Endothelial cell of umbilical vein (primary cell): ENCODE results near the gene PLCG2. TPM values are rescaled to one million over a fixed set of nuclear protein-coding genes. Genes with fewer than 3 reads are reported as not detected.

ENCODE experiments used
- BruUV-seq: library from RNA; stranded (reverse); fragments of 400-500 nt; replicated peaks from 2 replicates; lab custom pipeline; 2021; lab: Mats Ljungman, UMichigan
- CTCF ChIA-PET: fragments of 300-600, 350-600 bp; sonication (Branson Sonifier 250); formaldehyde crosslinking; loops from one replicate; lab custom pipeline; 2021; ENCODE audit warnings: antibody characterized with exemption, inconsistent platforms; lab: Charles Lee
- POLR2A ChIA-PET: fragments of 300-600, 350-600 bp; sonication (Branson Sonifier 250); formaldehyde crosslinking; loops from one replicate; lab custom pipeline; 2021; ENCODE audit warnings: antibody characterized with exemption, inconsistent platforms; lab: Charles Lee
- DNase-seq: peaks from one replicate; pipeline ENCODE4 v3.0.0-alpha.2; 2011; ENCODE audit warnings: low read depth, low spot score
- FAIRE-seq: peaks from 2 replicates; lab custom pipeline; 2011; peaks lifted over from hg19 to GRCh38; lab: Jason Lieb, UNC
- H2AFZ ChIP-seq: 2 replicates; pipeline ENCODE4 v1.6.0; 2012; ENCODE audit warnings: low read depth, low read length, control low read depth, inconsistent platforms
- H3K27ac ChIP-seq: 2 replicates; pipeline ENCODE4 v1.5.1; 2011; ENCODE audit warnings: low read depth, mild to moderate bottlenecking, control low read depth, low read length, moderate library complexity; ENCODE audit not compliant: insufficient read depth
- H3K27me3 ChIP-seq, 2 experiments: 2 replicates each; pipeline versions ENCODE4 v1.6.0 to v1.6.1; 2011; ENCODE audit warnings: low read length in 2 of 2, mixed read lengths in 1 of 2; ENCODE audit not compliant: control insufficient read depth in 2 of 2, insufficient read depth in 2 of 2
- H3K36me3 ChIP-seq, 2 experiments: 2 replicates in 1 of 2; 3 replicates in 1 of 2; pipeline ENCODE4 v1.5.1; 2011; ENCODE audit warnings: low read length in 2 of 2, mild to moderate bottlenecking in 1 of 2, moderate library complexity in 1 of 2; ENCODE audit not compliant: control insufficient read depth in 2 of 2, insufficient read depth in 2 of 2; ENCODE audit errors: extremely low read depth in 1 of 2
- H3K4me1 ChIP-seq: 3 replicates; pipeline ENCODE4 v1.5.1; 2011; ENCODE audit warnings: mild to moderate bottlenecking, low read length; ENCODE audit not compliant: control insufficient read depth, insufficient read depth; ENCODE audit errors: extremely low read depth
- H3K4me2 ChIP-seq: 2 replicates; pipeline ENCODE4 v1.6.1; 2011; ENCODE audit warnings: low read length, control low read depth, mixed read lengths; ENCODE audit not compliant: insufficient read depth
- H3K4me3 ChIP-seq, 3 experiments: fragments of 200-600 bp in 1 of 3; sonication (generic), shearing (Covaris generic) in 1 of 3; replicated peaks in 1 of 3; 2 replicates each; pipeline ENCODE4 v1.5.1; 2011 to 2016; ENCODE audit warnings: control low read depth in 3 of 3, low read length in 3 of 3, mild to moderate bottlenecking in 2 of 3, inconsistent platforms in 1 of 3, low read depth in 1 of 3, moderate library complexity in 1 of 3; ENCODE audit not compliant: insufficient read depth in 1 of 3
- H3K79me2 ChIP-seq: 2 replicates; pipeline ENCODE4 v1.6.0; 2012; ENCODE audit warnings: low read length, inconsistent platforms; ENCODE audit not compliant: control insufficient read depth, insufficient read depth
- H3K9ac ChIP-seq: replicated peaks from 2 replicates; pipeline ENCODE3; 2011; ENCODE audit warnings: low read length, control low read depth; ENCODE audit not compliant: insufficient read depth; ENCODE audit errors: extremely low read depth
- H3K9me1 ChIP-seq: replicated peaks from 3 replicates; pipeline ENCODE4 v1.6.0; 2011; ENCODE audit warnings: mild to moderate bottlenecking, low read length; ENCODE audit not compliant: control insufficient read depth, insufficient read depth; ENCODE audit errors: extremely low read depth
- H3K9me3 ChIP-seq: replicated peaks from 2 replicates; pipeline ENCODE4 v1.5.1; 2012; ENCODE audit warnings: low read length, inconsistent platforms; ENCODE audit not compliant: control insufficient read depth, insufficient read depth
- H4K20me1 ChIP-seq: replicated peaks from 2 replicates; pipeline ENCODE3; 2011; ENCODE audit warnings: mild to moderate bottlenecking, low read length; ENCODE audit not compliant: control insufficient read depth, insufficient read depth; ENCODE audit errors: extremely low read depth
- EZH2 ChIP-seq: IDR thresholded peaks from 2 replicates; pipeline ENCODE4 v1.6.1; 2012; ENCODE audit warnings: borderline replicate concordance, low read depth, mild to moderate bottlenecking, moderate library complexity, low read length, inconsistent platforms; ENCODE audit not compliant: severe bottlenecking
- FOS ChIP-seq: IDR thresholded peaks from 2 replicates; pipeline ENCODE4 v1.6.1; 2011; ENCODE audit warnings: mild to moderate bottlenecking, low read length, moderate library complexity, borderline replicate concordance; ENCODE audit not compliant: insufficient read depth
- GATA2 ChIP-seq: IDR thresholded peaks from 2 replicates; pipeline ENCODE4 v1.7.0; 2011; ENCODE audit warnings: low read depth, mild to moderate bottlenecking, moderate library complexity, mixed read lengths, low read length; ENCODE audit not compliant: insufficient read length, insufficient read depth
- JUN ChIP-seq: IDR thresholded peaks from 2 replicates; pipeline ENCODE4 v1.6.1; 2011; ENCODE audit warnings: borderline replicate concordance, low read depth; ENCODE audit not compliant: insufficient read length, insufficient read depth
- MYC ChIP-seq: IDR thresholded peaks from one replicate; pipeline ENCODE4 v1.6.1; 2011; ENCODE audit warnings: mild to moderate bottlenecking, low read depth, low read length
- POLR2AphosphoS5 ChIP-seq: IDR thresholded peaks from 2 replicates; pipeline ENCODE4 v1.6.1; 2012; ENCODE audit warnings: low read depth, mild to moderate bottlenecking, control low read depth, low read length, moderate library complexity; ENCODE audit not compliant: insufficient read depth
- dilution Hi-C: fragments of 300-500 bp; cut with MboI; formaldehyde crosslinking; loops from one replicate; pipeline ENCODE4 v1.15.0; 2019; ENCODE audit warnings: low sequenced_read_pairs; ENCODE audit not compliant: extremely low pct_ligation_motif_present
- intact Hi-C: fragments of 100-400 bp; cut with micrococcal nuclease; formaldehyde crosslinking; loops from one replicate; pipeline ENCODE4 v1.10.0; 2022
- polyA plus RNA-seq, 4 experiments: library from polyadenylated mRNA; depleted of rRNA in 3 of 4; stranded (reverse) in 3 of 4; unstranded in 1 of 4; fragments of >200 nt; gene quantifications; 2 replicates each; pipeline versions ENCODE4 v1.2.1 to v1.2.3, GENCODE V29; 2011 to 2012; ENCODE audit warnings: missing spikeins in 1 of 4
- total RNA-seq: library from RNA; stranded (reverse); gene quantifications from 2 replicates; pipeline ENCODE4 v1.2.3, GENCODE V29; 2021
- TF ChIP-seq, protein P1 (sequence below): IDR thresholded peaks from 2 replicates; pipeline ENCODE4 v1.6.1; 2011; ENCODE audit not compliant: insufficient read depth, insufficient read length

PLCG2 gene
- total and polyA plus RNA-seq, 2 donors (not counting 3 experiments of a cell fraction or from before 2014, with no cell fraction given) = 10.8 to 13.6 TPM

DNA sequence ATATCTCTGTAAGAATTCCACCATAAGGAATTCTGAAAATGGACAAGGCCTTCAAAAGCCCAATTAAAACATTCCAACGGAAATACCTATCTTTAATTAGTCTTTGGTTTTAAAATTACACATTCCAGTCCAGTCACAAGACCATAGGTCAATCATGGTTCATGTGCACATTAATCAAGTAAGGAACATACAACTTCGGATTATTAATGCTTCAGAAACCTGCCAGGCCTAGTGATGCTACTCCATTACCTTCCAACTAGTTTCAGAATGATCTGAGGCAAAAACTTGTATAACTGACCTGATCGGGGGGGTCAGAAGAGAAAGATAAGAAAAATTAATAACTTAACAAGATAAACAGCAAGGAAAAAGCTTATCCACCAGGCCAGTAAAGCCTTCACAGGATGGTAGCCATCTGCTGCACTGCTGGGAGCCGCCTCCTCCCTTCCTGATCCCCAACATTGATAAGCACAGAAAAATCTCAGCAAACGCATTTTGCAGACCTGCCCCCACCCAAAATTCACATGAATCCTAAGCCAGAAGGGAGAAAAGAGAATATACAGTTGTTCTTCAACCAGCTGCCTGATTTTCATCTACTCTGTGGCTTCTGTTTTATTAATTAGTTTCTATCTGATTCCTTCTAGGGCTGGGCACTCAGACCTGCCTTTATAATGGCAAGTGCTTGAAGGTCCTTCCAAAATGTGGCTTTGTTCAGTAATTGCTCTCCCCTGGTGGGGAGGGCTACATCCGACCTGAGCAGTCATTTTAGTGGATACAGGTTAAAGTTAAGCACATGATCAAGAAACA, 226.1 kb downstream of the PLCG2 start:
- Histone ChIP-seq H3K9ac (no peak overlapping the region), H3K79me2 (no peaks in the 10 kb centered on the region), H3K9me3 (peaks cover 4% of the 10 kb centered on the region), H3K4me1 (peaks cover 12% of the 10 kb centered on the region), H3K4me3 (no peak overlapping the region), H3K27ac (peak overlapping the region; percentile 5), H3K9me1 (no peaks in the 10 kb centered on the region), H4K20me1 (no peaks in the 10 kb centered on the region), H3K4me2 (no peak overlapping the region), H2AFZ (no peak overlapping the region), H3K27me3 (no peaks in the 10 kb centered on the region), H3K36me3 (no peaks in the 10 kb centered on the region)
- peak; percentile 73 for FAIRE-seq
- BruUV-seq = no TSS peak
- ChIA-PET CTCF (no interaction called here), POLR2A (no interaction called here)
- DNase-seq = peak; percentile 44
- no peak for TF ChIP-seq MYC
- peak; percentile 64 for TF ChIP-seq GATA2
- peak; percentile 1 for TF ChIP-seq JUN
- dilution Hi-C loops = no loop called here
- intact Hi-C loops = loop anchor here (2.0 kb wide), 1 partner anchor 102 kb away; no protein-coding TSS in a partner anchor

DNA sequence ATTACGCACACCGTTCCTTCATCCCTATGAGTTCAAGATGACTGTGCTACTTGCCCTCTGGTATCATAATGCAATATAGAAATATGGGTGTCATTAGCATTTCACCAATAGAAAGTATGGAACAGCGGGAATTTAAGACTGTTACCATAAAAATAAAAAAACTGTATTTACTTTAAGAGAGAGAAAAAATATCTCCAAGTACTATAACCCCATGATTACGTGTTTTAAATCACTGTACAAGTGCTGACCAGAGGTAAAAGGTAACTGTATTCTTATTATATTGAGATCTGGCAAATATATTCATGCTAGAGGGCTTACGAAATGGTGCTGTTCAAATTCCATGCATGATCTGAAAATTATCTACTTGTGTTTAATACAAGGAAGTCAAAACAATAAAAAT, 226.9 kb downstream of the PLCG2 start:
- BruUV-seq = no TSS peak
- POLR2A ChIA-PET = no interaction called here

More for the DNA sequence above, 226.9 kb downstream of the PLCG2 start:
- Histone ChIP-seq H3K9me3 (peaks cover 4% of the 10 kb centered on the region), H3K4me3 (no peak overlapping the region), H3K9me1 (no peaks in the 10 kb centered on the region), H3K27ac (no peak overlapping the region), H3K79me2 (no peaks in the 10 kb centered on the region), H3K4me1 (peaks cover 12% of the 10 kb centered on the region), H2AFZ (no peak overlapping the region), H3K4me2 (no peak overlapping the region), H3K27me3 (peaks cover 0 to 1% of the 10 kb centered on the region in 2 experiments), H3K36me3 (no peaks in the 10 kb centered on the region), H4K20me1 (no peaks in the 10 kb centered on the region), H3K9ac (no peak overlapping the region)
- DNase-seq (no peak), FAIRE-seq (no peak)
- intact Hi-C loops = no loop called here
- CTCF ChIA-PET = no interaction called here
- dilution Hi-C loops = no loop called here
- no peak for TF ChIP-seq EZH2
- TF ChIP-seq, protein P1, sequence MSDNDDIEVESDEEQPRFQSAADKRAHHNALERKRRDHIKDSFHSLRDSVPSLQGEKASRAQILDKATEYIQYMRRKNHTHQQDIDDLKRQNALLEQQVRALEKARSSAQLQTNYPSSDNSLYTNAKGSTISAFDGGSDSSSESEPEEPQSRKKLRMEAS = no peak
- TF ChIP-seq POLR2AphosphoS5 = no peak
- TF ChIP-seq GATA2 = no peak
- no peak for TF ChIP-seq MYC
- no peak for TF ChIP-seq JUN
- TF ChIP-seq FOS = no peak
